HG03571 (cell line): Measurements from ENCODE around the gene SLC10A6.

Experiments
- ATAC-seq: cut with Tn5 transposase; IDR thresholded peaks from one replicate; pipeline ENCODE4 v1.9.1; 2021; ENCODE audit not compliant: unreplicated experiment

SLC10A6 gene

GRCh38 chr4:86848136-86848535, 1.0 kb downstream of the SLC10A6 start:
- no peak for ATAC-seq

- ATAC-seq = no peak
Measured at GRCh38 chr4:86847571-86847970, 1.6 kb downstream of the SLC10A6 start.

- no peak for ATAC-seq
Measured at GRCh38 chr4:86846921-86847320, 2.3 kb downstream of the SLC10A6 start.

GRCh38 chr4:86845593-86845992, 3.6 kb downstream of the SLC10A6 start:
- no peak for ATAC-seq

- no peak for ATAC-seq
Measured at GRCh38 chr4:86841309-86841708, 7.9 kb downstream of the SLC10A6 start.

GRCh38 chr4:86840858-86841257, 8.3 kb downstream of the SLC10A6 start:
- no peak for ATAC-seq

GRCh38 chr4:86837691-86838503, 11.3 kb downstream of the SLC10A6 start:
- no peak for ATAC-seq

GRCh38 chr4:86835677-86836076, 13.5 kb downstream of the SLC10A6 start:
- ATAC-seq = no peak

- ATAC-seq = no peak
Measured at GRCh38 chr4:86834901-86835300, 14.3 kb downstream of the SLC10A6 start.

- ATAC-seq = no peak
Measured at GRCh38 chr4:86833615-86834014, 15.6 kb downstream of the SLC10A6 start.

GRCh38 chr4:86831262-86832130, 17.7 kb downstream of the SLC10A6 start:
- ATAC-seq = no peak

- no peak for ATAC-seq
Measured at GRCh38 chr4:86825511-86825910, 23.7 kb downstream of the SLC10A6 start.

GRCh38 chr4:86822136-86822535, 27.0 kb downstream of the SLC10A6 start:
- ATAC-seq = no peak

GRCh38 chr4:86821151-86821550, 28.0 kb downstream of the SLC10A6 start:
- no peak for ATAC-seq

- ATAC-seq = no peak
Measured at GRCh38 chr4:86819561-86819960, 29.6 kb downstream of the SLC10A6 start.

- ATAC-seq = no peak
Measured at GRCh38 chr4:86818841-86819240, 30.3 kb downstream of the SLC10A6 start.

GRCh38 chr4:86818211-86818610, 31.0 kb downstream of the SLC10A6 start:
- ATAC-seq = no peak

- ATAC-seq = no peak
Measured at GRCh38 chr4:86816501-86817273, 32.5 kb downstream of the SLC10A6 start.

- no peak for ATAC-seq
Measured at GRCh38 chr4:86815653-86816052, 33.5 kb downstream of the SLC10A6 start.

GRCh38 chr4:86810847-86811246, 38.3 kb downstream of the SLC10A6 start:
- ATAC-seq = no peak

GRCh38 chr4:86809809-86810208, 39.4 kb downstream of the SLC10A6 start:
- no peak for ATAC-seq
